Heart left ventricle (tissue), 13 donors: ENCODE results near the gene STUB1.

Experiments used
- CTCF ChIP-seq, 12 donors: fragments of 200-600 bp; sonication (generic) in 4 of 12; IDR thresholded peaks; one replicate each; pipeline versions ENCODE4 v1.5.0 to v1.8.0; 2018 to 2022; ENCODE audit warnings: antibody characterized with exemption in 12 of 12, mild to moderate bottlenecking in 5 of 12
- POLR2A ChIP-seq, 2 donors: fragments of 450-650 bp; IDR thresholded peaks; one replicate each; pipeline ENCODE4 v1.6.1; 2017; ENCODE audit warnings: antibody characterized with exemption in 2 of 2, mild to moderate bottlenecking in 2 of 2, moderate library complexity in 2 of 2
- donor health status: ischemic (EF 13 %, LVEDD 7.1; RV severe dilation, severe dysfunction).
- donor health status: DM: no; HTN: yes; CAD: no.
- donor health status: DM: no; HTN: no; CAD: no.
- donor health status: ischemic (EF 25% LVEDD 6.9; RV normal size, moderate dysfunction).
- donor health status: ischemic (EF 25% LVEDD 5.7; RV mildly dilated, moderate dysfunction).
- donor health status: ischemic (EF 35%, LVEDD 5.7; RV mildly dilated, moderate dysfunction).
- donor health status: nonischemic (EF 11% LVEDD 7.7; RV severe dilation, severe dysfunction).
- donor health status: DM: yes; HTN: yes; CAD: no.
- donor health status: PGD.
- donor health status: ischemic (EF 29% LVEDD 5.4; RV normal size, mild dysfunction).
- donor health status: nonischemic (EF 23%, LVEDD 6.1; RV moderate dilation, normal function).

- TF ChIP-seq POLR2A (IDR thresholded peaks at IDR 0.05) (no peak), CTCF (IDR thresholded peaks at IDR 0.05) (peak in 3 of 12 donors; percentile 4 to 19 (median 6))
Measured at GRCh38 chr16:720447-720989, 40.3 kb downstream of the STUB1 start.
